HG03139 (cell line): ENCODE measurements around the gene SLC26A11.
"Not testable (repeated sequence)": the region's sequence is repeated elsewhere in the genome, so short reads cannot be mapped to it uniquely, and the experiment has no call there.

Experiments used
- ATAC-seq: cut with Tn5 transposase; IDR thresholded peaks from one replicate; pipeline ENCODE4 v1.9.1; 2021; ENCODE audit not compliant: unreplicated experiment

The SLC26A11 gene

DNA sequence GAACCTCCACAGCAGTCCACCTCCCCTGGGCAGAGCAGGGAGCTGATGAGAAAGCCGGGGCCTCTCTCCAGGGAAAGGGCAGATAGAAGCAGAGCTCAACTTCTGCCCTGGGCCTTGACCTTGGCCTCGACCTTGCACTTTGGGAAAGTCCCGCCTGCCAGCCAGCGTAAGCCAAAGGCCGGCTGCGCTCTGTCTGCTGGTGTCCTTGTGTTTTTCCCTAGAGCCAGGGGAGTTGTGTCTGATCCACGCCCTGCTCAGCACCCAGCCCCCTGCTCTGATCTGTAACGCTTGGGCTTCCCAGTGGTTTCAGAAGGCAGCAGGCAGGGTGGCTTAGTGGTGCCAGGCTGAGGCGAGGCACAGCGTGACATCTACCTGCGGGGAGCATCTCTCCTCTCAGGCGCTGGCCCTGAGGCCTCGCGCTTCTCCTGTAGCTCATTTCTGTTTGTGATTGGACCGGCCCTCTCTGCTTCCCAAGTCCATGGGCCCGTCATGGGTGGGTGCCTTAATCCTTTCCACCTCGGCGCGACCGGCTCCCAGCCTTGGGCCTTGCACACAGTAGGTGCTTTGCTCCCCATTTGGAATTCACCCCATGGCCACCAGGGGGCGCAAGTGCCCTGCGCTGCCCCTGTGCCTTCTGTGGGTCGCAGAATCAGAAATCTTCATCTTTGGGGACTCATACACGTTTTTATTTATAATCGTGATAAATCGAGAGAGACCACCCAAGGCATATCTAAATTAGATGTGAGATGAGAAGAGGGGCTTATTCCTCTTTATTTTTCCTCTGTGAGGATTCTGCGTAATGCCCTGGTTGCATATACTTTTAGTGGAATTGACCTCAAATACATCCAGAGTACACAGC, 24.3 kb upstream of the SLC26A11 start:
- ATAC-seq = no peak

DNA sequence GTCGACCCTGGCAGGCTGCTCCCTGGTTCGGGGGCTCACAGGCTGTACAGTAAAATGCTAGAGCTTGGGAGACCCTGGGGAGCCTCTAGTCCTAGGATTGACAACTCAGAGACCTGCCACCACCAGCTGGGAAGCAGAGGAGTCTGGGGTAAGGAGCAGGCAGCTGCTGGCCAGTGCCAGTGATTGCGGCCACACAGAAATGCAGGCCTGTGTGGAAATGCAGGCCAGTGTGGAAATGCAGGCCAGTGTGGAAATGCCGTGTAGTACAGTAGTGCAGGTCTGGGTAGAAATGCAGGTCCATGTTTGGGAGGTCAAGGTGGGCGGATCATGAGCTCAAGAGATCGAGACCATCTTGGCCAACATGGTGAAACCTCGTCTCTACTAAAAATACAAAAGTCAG, 23.6 kb upstream of the SLC26A11 start:
- no peak for ATAC-seq

DNA sequence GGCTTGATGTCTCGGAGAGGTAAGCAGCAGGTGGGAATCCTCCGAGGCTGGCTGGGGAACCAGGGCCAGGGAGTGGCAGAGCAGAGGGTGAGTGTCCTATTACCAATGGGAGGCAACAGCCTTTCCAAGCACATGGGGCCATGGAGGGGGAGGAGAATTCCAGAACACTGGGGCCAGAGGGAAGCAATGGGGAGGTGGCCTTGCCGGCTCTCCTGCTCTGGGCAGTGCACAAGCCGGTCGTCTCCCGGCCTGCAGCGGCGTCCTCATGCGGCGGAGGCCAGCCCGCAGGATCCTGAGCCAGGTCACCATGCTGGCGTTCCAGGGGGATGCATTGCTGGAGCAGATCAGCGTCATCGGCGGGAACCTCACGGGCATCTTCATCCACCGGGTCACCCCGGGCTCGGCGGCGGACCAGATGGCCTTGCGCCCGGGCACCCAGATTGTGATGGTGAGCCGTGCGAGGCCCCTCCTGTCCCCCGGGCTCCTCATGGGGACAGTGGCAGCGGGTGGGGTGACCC, 22.0 kb upstream of the SLC26A11 start:
- no peak for ATAC-seq

DNA sequence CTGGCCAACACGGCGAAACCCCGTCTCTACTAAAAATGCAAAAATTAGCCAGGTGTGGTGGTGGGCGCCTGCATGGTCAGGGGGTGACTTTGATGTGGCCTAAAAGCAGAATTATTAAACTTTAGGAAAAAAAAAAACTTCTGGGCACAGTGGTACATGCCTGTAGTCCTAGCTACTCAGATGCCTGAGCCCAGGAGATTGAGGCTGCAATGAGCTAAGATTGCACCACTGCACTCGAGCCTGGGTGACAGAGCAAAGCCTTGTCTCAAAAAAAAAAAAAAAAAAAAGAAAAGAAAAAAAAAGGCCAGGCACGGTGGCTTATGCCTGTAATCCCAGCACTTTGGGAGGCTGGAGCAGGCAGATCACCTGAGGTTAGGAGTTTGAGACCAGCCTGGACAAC, 20.9 kb upstream of the SLC26A11 start:
- not testable (repeated sequence) for ATAC-seq

DNA sequence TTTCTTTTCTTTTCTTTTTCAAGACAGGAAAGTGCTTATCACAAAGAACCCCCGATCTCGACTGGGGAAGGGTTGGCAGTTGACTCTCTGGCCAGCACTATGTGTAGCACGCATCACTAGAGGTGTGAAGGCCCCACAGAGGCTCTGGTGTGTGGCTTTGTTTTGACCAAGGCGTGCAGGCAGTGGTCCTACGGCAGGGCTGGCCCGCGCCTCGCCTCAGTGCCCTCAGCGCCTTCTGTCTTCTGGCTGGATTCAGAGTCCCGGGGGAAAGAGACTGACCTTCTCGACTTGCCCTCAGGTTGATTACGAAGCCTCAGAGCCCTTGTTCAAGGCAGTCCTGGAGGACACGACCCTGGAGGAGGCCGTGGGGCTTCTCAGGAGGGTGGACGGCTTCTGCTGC, 18.8 kb upstream of the SLC26A11 start:
- no peak for ATAC-seq

DNA sequence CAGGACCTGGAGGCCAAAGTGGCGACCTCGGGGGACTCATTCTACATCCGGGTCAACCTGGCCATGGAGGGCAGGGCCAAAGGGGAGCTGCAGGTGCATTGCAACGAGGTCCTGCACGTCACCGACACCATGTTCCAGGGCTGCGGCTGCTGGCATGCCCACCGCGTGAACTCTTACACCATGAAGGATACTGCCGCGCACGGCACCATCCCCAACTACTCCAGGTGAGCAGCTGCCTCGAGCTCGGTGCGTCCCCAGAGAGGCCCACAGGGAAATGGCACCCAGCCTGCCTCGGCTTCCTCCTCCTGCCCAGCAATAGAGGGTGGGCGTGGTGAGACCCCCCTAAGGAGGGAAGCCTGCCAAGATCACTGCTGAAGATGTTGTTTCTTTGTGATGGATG, 18.0 kb upstream of the SLC26A11 start:
- ATAC-seq = no peak

DNA sequence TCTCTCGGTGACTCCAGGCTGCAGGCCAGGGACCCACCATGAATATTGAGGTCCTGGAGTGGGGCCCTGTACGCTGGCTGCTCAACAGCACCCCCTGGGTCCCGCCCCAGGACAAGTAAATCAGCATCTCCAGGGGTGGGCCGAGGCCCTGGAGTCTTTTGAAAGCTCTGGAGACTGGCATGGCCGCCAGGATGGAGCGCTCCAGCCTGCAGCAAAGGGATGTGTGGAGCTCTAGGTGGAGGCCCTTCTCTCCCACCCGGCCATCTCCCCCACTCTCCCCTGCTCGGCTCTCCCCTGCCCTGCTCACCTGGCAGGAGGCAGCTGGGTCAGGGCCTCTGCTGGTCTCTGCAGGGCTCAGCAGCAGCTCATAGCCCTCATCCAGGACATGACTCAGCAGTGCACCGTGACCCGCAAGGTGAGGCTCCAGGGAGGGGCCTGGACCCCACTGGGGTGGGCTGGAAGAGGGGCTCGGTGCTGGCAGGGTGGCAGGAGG, 16.7 kb upstream of the SLC26A11 start:
- no peak for ATAC-seq

DNA sequence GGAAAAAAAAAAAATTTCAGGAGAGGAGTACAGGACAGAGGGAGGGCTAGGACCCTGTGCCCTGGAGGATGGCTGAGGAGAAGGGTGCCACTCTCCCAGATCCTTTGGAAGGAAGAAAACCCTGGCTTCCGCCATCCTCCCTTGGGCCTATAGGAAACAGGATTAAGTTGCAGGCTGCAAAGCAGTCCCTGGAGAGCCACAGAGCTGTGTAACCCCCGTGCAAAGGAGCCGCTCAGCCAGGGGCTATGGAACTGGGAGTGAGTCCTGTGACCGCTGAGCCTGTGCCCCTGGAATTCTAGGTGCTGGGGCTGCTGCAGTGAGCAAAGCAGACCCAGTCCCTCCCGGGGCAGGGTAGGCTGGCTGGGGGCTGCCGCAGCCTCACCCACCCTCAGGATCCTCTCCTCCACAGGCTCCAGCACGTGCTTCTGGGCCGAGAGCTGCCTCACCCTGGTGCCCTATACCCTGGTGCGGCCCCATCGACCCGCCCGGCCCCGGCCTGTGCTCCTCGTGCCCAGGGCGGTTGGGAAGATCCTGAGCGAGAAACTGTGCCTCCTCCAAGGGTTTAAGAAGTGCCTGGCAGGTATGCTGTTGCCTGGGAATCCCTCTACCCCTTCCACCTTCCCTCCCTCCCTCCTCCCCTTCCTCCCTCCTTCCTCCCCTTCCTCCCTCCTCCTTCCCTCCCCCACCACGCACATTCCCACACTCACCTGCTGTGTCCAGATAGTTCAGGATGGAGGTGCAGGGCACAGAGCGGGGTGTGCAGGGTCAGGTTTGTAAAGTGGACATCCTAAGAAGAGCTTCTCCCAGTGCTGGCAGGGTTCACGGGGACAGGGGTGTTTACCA, 15.4 kb upstream of the SLC26A11 start:
- ATAC-seq = no peak

DNA sequence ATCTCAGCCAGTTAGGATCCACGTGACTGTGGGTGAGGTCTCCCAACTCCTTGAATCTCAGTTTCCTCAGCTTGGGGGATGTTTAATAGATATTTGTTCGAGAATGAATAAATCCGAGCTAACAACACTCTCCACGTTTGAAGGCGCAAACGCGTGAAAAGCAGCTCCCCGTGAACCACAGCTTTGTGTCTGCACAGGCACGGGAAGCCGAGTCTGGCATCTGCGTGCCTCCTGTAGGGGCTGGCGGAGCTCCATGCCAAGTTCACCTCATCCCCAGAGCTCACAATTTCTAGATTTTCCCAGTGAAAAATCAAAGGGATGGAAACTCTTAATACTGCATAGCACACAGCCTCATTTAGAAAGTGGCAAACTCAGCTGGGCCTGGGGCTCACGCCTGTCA, 14.4 kb upstream of the SLC26A11 start:
- ATAC-seq = no peak

DNA sequence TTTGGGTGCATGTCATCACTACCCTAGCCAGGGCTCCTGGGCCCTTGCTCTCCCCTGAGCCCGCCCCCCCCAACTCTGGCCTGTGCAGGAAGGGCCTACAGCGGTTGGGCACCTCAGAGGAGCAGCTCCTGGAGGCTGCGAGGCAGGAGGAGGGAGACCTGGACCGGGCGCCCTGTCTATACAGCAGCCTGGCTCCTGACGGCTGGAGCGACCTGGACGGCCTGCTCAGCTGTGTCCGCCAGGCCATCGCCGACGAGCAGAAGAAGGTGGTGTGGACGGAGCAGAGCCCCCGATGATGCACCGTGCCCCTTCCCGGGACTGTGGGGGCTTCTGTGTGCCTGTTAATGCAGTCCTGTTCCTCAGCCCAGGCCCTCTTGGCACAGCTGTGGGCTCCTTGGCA, 12.2 kb upstream of the SLC26A11 start:
- no peak for ATAC-seq

DNA sequence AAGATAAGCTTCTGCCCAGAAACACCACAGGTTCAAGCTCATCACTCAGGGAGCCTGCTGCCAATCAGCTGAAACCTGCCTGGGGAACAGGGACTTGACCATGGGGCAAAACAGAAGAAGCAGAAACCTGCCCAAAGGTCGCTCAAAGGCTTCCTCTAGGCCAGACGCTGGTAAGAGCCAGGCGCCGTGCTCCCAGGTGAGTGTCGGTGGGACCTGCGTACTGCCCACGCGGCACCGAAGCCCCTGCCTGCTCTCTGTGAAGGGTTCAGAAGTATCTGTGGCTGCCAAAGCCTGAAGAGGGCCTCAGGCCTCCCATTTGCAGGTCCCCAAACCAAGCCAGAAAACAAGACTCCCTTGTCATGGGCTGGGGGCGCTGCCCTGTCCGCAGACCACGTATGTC, 10.5 kb upstream of the SLC26A11 start:
- no peak for ATAC-seq

DNA sequence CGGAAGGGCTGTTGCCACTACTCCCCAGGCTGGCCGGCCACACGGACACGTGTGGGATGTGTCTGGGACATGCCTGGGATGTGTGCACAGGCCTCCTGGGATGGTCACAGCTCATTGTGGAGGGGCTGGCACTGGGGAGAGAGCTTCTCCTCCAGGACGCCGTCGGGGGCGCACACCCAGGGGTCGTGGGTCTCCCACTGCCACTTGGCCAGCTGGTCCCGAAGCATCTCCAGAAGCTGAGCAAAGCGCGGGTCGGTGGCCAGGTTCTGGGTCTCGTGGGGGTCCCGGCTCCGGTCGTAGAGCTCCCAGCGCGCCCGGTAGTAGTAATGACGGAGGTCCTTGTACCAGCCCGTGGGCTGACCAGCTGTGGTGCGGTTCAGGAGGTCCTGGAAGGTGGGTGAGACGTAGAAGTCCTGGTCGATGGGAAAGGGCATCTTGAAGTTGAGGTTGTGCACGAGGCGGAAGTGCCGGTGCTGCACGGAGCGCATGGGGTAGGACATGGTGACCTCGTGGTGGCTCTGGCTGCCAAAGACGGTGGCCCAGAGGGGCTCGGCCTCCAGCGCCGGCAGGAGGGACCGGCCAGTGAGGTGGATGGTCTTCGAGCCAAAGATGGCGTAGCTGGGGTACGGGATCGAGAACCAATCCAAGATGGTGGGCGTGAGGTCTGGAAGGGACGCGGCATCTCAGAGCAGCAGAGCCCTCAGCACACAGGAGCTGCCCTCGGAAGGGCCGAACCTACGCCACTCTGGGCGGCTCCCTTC, 9.7 kb upstream of the SLC26A11 start:
- ATAC-seq = no peak

DNA sequence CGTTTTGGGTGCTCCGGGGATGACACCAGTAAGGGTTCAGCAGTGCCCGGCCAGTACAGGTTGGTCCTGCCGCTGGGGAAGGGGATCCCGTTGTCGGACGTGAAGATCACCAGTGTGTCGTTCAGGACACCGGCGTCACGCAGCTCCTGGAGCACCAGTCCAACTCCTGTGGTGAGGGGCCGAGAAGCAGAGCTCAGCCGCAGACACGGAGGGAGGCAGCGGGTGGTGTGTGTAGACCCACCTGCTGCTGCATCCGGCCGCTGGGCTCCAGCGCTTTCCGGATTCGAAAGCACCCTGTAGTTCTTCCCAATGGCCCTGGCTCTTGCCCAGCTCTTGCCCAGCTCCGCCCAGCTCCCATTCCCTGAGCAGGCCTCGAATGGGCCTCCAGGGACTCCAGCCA, 8.1 kb upstream of the SLC26A11 start:
- ATAC-seq = no peak

DNA sequence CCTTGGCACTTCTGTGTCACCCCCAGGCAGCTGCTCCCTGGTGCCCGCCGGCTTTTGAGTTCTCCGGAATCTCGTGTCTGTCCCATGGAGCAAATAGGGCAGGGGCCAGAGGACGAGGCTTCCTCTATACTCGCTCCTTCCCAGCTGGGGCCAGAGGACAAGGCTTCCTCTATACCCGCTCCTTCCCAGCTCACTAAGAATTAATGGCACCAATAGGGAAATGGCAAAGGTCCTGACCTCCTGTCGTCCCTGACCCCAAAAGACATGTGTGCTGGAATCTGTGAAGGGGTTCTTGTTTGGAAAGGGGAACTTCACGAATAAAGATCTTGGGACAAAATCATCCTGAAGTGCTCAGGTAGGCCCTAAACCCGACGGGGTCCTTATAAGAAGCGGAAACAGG, 7.7 kb upstream of the SLC26A11 start:
- no peak for ATAC-seq

DNA sequence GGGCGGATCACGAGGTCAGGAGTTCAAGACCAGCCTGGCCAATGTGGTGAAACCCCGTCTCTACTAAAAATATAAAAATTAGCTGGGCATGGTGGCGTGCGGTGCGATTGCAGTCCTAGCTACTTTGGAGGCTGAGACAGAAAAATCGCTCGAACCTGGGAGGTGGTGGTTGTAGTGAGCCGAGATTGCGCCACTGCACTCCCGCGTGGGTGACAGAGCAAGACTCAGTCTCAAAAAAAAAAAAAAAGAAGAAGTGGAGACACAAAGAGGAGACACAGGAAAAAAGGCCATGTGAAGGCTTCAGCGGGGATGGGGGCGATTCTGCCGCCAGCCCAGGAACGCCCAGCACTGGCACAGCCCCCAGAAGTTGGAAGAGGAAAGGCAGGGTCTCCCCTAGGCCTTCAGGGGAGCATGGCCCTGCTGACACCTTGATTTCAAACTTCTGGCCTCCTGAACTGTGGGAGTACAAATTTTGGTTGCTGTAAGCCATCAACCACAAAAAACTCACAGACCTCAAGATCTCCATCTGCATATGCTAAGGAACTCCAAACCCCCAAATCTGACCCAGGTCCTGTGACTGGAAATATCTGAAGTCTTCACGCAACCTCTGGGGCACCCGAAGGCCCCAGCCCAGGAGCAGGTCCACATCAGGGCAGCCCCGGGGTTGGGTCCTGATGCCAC, 7.1 kb upstream of the SLC26A11 start:
- ATAC-seq = no peak

DNA sequence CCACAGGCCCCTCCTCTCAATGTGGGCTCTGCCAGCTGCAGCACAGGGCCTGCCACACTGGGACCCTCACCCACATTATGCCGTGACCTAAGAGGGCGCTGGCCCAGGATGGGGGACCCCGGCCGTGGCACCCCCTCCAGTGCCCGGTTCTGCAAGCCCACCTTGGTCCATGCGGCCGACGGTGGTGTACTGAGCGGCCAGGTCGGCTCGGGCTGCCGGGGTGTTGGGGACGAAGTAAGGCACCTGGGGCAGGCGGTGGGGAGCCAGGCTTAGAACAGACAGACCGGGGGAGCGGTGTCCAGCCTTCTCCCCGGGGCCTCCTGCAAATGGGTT, 6.6 kb upstream of the SLC26A11 start:
- no peak for ATAC-seq

DNA sequence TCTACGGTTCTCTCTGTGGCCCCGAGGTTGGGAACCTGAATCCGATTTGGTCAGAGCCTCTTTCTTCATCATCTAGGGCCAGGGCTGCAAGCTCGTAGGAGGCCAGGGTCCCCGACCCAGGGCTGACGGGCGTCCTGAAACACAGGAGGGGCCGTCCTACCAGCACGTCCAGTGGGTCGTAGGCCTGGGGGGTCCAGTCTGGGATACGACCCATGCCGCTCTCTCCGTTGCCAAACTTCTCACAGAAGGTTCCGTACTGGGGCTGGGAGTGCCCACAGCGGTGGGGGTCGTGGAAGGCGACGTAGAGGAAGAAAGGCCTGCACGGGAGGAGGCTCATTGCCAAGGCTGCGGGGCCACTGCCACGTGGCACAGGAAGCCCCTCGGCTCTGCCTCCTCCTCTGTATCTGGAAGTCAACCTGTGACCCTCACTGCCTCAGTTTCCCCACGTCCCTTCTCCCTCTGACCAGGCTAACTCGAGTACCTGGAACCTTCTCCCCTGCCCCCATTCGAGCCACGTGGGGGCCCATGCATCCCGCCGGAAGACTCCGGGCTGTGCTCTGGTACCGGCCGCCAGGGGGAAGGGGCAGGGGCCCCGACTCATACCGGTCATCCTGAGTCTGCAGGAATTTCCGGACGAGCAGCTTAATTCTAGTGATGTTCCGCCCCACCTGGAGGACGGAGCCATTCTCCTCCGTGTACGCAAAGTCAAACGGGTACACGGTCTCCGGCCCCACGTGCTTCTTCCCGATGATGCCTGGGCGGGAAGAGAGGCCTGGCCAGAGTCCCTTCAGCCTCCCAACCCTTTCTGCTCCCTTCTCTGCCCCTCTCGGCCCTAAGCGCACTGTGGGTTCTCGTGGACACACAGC, 6.0 kb upstream of the SLC26A11 start:
- ATAC-seq = no peak

DNA sequence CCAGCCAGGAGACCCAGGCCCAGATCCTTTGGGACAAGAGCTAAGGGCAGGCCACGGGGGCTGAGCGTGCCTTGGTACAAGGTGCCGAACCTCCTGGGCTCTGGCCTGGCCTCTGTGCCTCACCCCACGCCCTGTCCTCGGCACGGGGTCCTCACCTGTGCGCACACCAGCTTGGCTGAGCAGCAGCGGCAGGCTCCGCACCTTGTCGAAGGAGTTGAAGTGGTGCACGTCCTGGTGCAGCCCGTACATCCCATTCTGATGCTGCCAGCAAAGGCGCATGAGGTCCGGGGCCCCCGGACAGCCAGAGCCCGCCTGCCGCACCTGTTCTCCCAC, 5.4 kb upstream of the SLC26A11 start:
- no peak for ATAC-seq

DNA sequence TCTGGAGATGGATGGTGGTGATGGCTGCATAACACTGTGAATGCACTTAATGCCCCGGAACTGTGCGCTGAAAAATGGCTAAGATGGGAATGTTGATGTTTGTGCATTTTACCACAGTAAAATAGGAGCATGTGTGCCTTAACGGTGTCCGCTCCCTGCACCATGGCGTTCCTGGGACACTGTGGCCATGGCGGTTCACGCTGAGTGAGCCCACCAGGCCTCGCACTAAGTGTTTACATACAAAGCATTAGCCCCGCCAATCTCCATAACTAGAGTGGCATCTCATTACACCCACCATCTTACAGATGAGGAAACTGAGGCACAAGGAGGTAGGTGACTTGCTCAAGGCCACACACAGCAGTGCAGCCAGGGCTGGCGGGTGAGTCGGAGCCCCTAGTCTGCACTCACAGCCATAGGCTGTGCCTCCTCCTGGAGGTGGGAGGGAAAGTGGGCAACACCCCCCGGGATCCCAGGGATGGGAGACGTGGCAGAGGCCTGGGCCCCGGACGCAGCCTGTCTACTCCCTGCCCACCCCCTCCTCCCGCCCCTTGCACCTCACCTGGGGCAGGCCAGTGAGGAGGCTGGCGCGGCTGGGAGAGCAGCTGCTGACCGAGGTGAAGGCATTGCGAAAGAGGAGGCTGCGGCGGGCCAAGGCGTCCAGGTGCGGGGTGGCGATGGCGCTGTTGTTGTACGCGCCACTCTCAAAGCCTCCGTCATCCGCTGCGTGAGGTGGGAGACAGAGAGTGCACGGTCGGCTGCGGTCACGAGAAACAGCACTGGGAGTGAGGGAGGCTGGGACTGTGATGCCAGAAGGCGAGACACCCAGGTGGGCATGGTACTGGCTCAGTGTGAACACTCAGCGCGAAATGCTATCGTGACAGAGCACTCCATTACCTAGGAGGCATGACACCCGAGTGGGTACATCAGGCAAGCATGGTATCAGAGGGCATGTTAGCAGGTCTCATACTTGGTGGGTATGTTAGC, 3.5 kb upstream of the SLC26A11 start:
- no peak for ATAC-seq
